Transverse colon (tissue), 3 donors: ENCODE results near the gene ZBTB16.

Experiments used
- EP300 ChIP-seq: sonication (generic); formaldehyde crosslinking; IDR thresholded peaks from one replicate; pipeline ENCODE4 v1.6.1; 2017; ENCODE audit warnings: antibody characterized with exemption, low read depth
- POLR2A ChIP-seq: fragments of 450-650 bp; IDR thresholded peaks from one replicate; pipeline ENCODE4 v1.6.1; 2016; ENCODE audit warnings: antibody characterized with exemption, mild to moderate bottlenecking, moderate library complexity
- TF ChIP-seq, protein P1 (sequence below), 5 experiments: fragments of 200-600 bp in 3 of 5; fragments of 450-650 bp in 2 of 5; sonication (generic) in 3 of 5; IDR thresholded peaks; 1 replicate in 2 of 5; 2 replicates in 3 of 5; pipeline ENCODE4 v1.5.1; 2016 to 2017; ENCODE audit warnings: antibody characterized with exemption in 5 of 5, inconsistent platforms in 3 of 5, mild to moderate bottlenecking in 2 of 5, moderate library complexity in 1 of 5

DNA sequence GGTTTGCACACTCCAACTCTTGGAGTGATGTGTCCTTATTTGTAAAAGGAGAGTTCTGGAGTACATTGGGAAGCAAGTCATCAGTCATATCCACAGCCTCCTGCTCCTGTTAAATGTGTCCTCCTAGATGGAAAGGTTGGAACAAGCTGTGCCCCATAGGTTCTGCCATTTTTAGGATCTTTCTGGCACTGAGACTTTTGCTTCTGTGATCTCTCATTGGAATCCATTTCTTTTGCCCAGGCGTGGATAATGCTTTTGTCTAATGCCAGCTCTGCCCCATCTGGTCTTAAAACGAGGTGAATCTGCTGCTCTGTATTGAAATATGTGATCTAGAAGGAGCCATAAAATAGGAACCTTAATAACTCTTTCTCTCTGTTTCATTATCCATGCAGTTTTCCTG is 66.4 kb downstream of the ZBTB16 start:
- TF ChIP-seq, protein P1, sequence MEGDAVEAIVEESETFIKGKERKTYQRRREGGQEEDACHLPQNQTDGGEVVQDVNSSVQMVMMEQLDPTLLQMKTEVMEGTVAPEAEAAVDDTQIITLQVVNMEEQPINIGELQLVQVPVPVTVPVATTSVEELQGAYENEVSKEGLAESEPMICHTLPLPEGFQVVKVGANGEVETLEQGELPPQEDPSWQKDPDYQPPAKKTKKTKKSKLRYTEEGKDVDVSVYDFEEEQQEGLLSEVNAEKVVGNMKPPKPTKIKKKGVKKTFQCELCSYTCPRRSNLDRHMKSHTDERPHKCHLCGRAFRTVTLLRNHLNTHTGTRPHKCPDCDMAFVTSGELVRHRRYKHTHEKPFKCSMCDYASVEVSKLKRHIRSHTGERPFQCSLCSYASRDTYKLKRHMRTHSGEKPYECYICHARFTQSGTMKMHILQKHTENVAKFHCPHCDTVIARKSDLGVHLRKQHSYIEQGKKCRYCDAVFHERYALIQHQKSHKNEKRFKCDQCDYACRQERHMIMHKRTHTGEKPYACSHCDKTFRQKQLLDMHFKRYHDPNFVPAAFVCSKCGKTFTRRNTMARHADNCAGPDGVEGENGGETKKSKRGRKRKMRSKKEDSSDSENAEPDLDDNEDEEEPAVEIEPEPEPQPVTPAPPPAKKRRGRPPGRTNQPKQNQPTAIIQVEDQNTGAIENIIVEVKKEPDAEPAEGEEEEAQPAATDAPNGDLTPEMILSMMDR (IDR thresholded peaks at IDR 0.05): no peak
- TF ChIP-seq POLR2A (no peak), EP300 (no peak)
